ENCODE data around the gene CHTF18. TPM values are rescaled to one million over a fixed set of nuclear protein-coding genes. Genes with fewer than 3 reads are reported as not detected.

CHTF18 gene
- total RNA-seq, 1 experiment from 2014 or later = 102 TPM

- Mint-ChIP-seq H3K9me3 (ENCODE audit: unreplicated experiment) (no peaks in the 10 kb centered on the region), H3K36me3 (ENCODE audit: insufficient read depth, unreplicated experiment) (peaks cover 4% of the 10 kb centered on the region), H3K27ac (ENCODE audit: unreplicated experiment) (no peak overlapping the region), H3K4me1 (ENCODE audit: low read depth, unreplicated experiment) (peaks cover 7% of the 10 kb centered on the region), H3K4me3 (ENCODE audit: unreplicated experiment) (no peak overlapping the region), H3K27me3 (ENCODE audit: insufficient read depth, unreplicated experiment) (no peaks in the 10 kb centered on the region)
- H3K4me1 ChIP-seq = peaks cover 6% of the 10 kb centered on the region
- no TSS peak for BruUV-seq (replicated peaks)
- CTCF ChIA-PET = interaction anchor here (1.2 kb wide), 1 partner anchor 12 kb away, joined by 3 read pairs; no protein-coding TSS in a partner anchor
- no peak overlapping the region for H3K4me3 ChIP-seq (ENCODE audit: low read depth, low read length)
- no peak for TF ChIP-seq CTCF (IDR thresholded peaks at IDR 0.05; ENCODE audit: insufficient read depth in 1 of 2, low read depth in 1 of 2, low read length in 1 of 2, severe bottlenecking in 1 of 2, unreplicated experiment in 1 of 2)
- intact Hi-C loops (cut with micrococcal nuclease; ENCODE audit: unreplicated experiment) = no loop called here
- H3K36me3 ChIP-seq (ENCODE audit: control insufficient read depth, insufficient read depth, low read length) = no peaks in the 10 kb centered on the region
- POLR2A ChIA-PET = no interaction called here
- no peaks in the 10 kb centered on the region for H3K9me3 ChIP-seq
- H3K27me3 ChIP-seq (replicated peaks; ENCODE audit: control insufficient read depth, insufficient read depth, low read length) = no peaks in the 10 kb centered on the region
- DNase-seq = no peak
Measured at GRCh38 chr16:747978-748746, 40.3 kb upstream of the CHTF18 start.

- Histone ChIP-seq H3K4me1 (peaks cover 6% of the 10 kb centered on the region), H3K4me3 (ENCODE audit: low read depth, low read length) (no peak overlapping the region), H3K9me3 (no peaks in the 10 kb centered on the region), H3K27me3 (replicated peaks; ENCODE audit: control insufficient read depth, insufficient read depth, low read length) (no peaks in the 10 kb centered on the region), H3K36me3 (ENCODE audit: control insufficient read depth, insufficient read depth, low read length) (no peaks in the 10 kb centered on the region)
- H3K4me3 Mint-ChIP-seq (ENCODE audit: unreplicated experiment) = no peak overlapping the region
- H3K9me3 Mint-ChIP-seq (ENCODE audit: unreplicated experiment) = no peaks in the 10 kb centered on the region
- no peaks in the 10 kb centered on the region for H3K27me3 Mint-ChIP-seq (ENCODE audit: insufficient read depth, unreplicated experiment)
- BruUV-seq (replicated peaks) = no TSS peak
- intact Hi-C loops (cut with micrococcal nuclease; ENCODE audit: unreplicated experiment) = no loop called here
- H3K36me3 Mint-ChIP-seq (ENCODE audit: insufficient read depth, unreplicated experiment) = peaks cover 4% of the 10 kb centered on the region
- no peak for TF ChIP-seq CTCF (IDR thresholded peaks at IDR 0.05; ENCODE audit: insufficient read depth in 1 of 2, low read depth in 1 of 2, low read length in 1 of 2, severe bottlenecking in 1 of 2, unreplicated experiment in 1 of 2)
- ChIA-PET CTCF (interaction anchor here (0.7 to 1.2 kb wide), 3 partner anchors 12 to 52 kb away, joined by 3 to 4 read pairs (median 3); partner anchors contain the start of genes CHTF18, GNG13 and RPUSD1), POLR2A (interaction anchor here (0.7 kb wide), 1 partner anchor 19 kb away, joined by 3 read pairs; no protein-coding TSS in a partner anchor)
- H3K27ac Mint-ChIP-seq (ENCODE audit: unreplicated experiment) = no peak overlapping the region
- peaks cover 7% of the 10 kb centered on the region for H3K4me1 Mint-ChIP-seq (ENCODE audit: low read depth, unreplicated experiment)
- DNase-seq = no peak
Measured at GRCh38 chr16:749010-749409, 39.4 kb upstream of the CHTF18 start.

GRCh38 chr16:750485-750884 is 37.9 kb upstream of the CHTF18 start:
- CTCF ChIA-PET = interaction anchor here (0.7 kb wide), 1 partner anchor 47 kb away, joined by 3 read pairs; no protein-coding TSS in a partner anchor
- Mint-ChIP-seq H3K4me1 (ENCODE audit: low read depth, unreplicated experiment) (peaks cover 7% of the 10 kb centered on the region), H3K27me3 (ENCODE audit: insufficient read depth, unreplicated experiment) (no peaks in the 10 kb centered on the region), H3K9me3 (ENCODE audit: unreplicated experiment) (no peaks in the 10 kb centered on the region), H3K36me3 (ENCODE audit: insufficient read depth, unreplicated experiment) (peaks cover 4% of the 10 kb centered on the region), H3K27ac (ENCODE audit: unreplicated experiment) (no peak overlapping the region), H3K4me3 (ENCODE audit: unreplicated experiment) (no peak overlapping the region)
- H3K9me3 ChIP-seq = no peaks in the 10 kb centered on the region
- BruUV-seq (replicated peaks) = no TSS peak
- intact Hi-C loops (cut with micrococcal nuclease; ENCODE audit: unreplicated experiment) = no loop called here
- TF ChIP-seq CTCF (IDR thresholded peaks at IDR 0.05; ENCODE audit: insufficient read depth in 1 of 2, low read depth in 1 of 2, low read length in 1 of 2, severe bottlenecking in 1 of 2, unreplicated experiment in 1 of 2) = no peak
- H3K36me3 ChIP-seq (ENCODE audit: control insufficient read depth, insufficient read depth, low read length) = no peaks in the 10 kb centered on the region
- DNase-seq = no peak
- POLR2A ChIA-PET = interaction anchor here (0.6 kb wide), 1 partner anchor 638 kb away, joined by 4 read pairs; no protein-coding TSS in a partner anchor
- H3K4me1 ChIP-seq = peaks cover 6% of the 10 kb centered on the region
- no peak overlapping the region for H3K4me3 ChIP-seq (ENCODE audit: low read depth, low read length)
- H3K27me3 ChIP-seq (replicated peaks; ENCODE audit: control insufficient read depth, insufficient read depth, low read length) = no peaks in the 10 kb centered on the region
